Activated CD4-positive, alpha-beta T cell treated with anti-CD3 and anti-CD28 coated beads, Interleukin-2, amount 10 ng/mL, durations not matched to agents 24 days and 14 days (primary cell): ENCODE measurements around the gene S100A7A. TPM values are rescaled to one million over a fixed set of nuclear protein-coding genes. Genes with fewer than 3 reads are reported as not detected.
"Not testable (repeated sequence)": the region's sequence is repeated elsewhere in the genome, so short reads cannot be mapped to it uniquely, and the experiment has no call there.

ENCODE experiments used
- DNase-seq: peaks from one replicate; pipeline ENCODE4 v3.0.0; 2022
- H3K27ac Mint-ChIP-seq: one replicate; pipeline ENCODE4 v1.8.0; 2022; ENCODE audit warnings: mild to moderate bottlenecking, mixed read lengths
- H3K27me3 Mint-ChIP-seq: one replicate; pipeline ENCODE4 v1.8.0; 2022; ENCODE audit warnings: mixed read lengths
- H3K36me3 Mint-ChIP-seq: one replicate; pipeline ENCODE4 v1.8.0; 2022; ENCODE audit warnings: low read depth, mild to moderate bottlenecking, mixed read lengths
- H3K4me1 Mint-ChIP-seq: one replicate; pipeline ENCODE4 v1.8.0; 2021; ENCODE audit warnings: mixed read lengths
- H3K4me3 Mint-ChIP-seq: one replicate; pipeline ENCODE4 v1.8.0; 2022; ENCODE audit warnings: mild to moderate bottlenecking, moderate library complexity, mixed read lengths
- H3K9me3 Mint-ChIP-seq: one replicate; pipeline ENCODE4 v1.8.0; 2021; ENCODE audit warnings: mixed read lengths
- intact Hi-C: fragments of 100-400 bp; cut with micrococcal nuclease; formaldehyde crosslinking; loops from one replicate; pipeline ENCODE4 v1.15.1; 2023
- total RNA-seq: library from RNA; stranded (reverse); gene quantifications from 2 replicates; pipeline ENCODE4 v1.2.3, GENCODE V29; 2022

Gene S100A7A
- total RNA-seq, 1 donor from 2014 or later: not detected

- H3K27me3 Mint-ChIP-seq: peaks cover 6% of the 10 kb centered on the region
- H3K27ac Mint-ChIP-seq: no peak overlapping the region
- no peaks in the 10 kb centered on the region for H3K36me3 Mint-ChIP-seq
- intact Hi-C loops: no loop called here
- peaks cover 2% of the 10 kb centered on the region for H3K4me1 Mint-ChIP-seq
- H3K4me3 Mint-ChIP-seq: no peak overlapping the region
- DNase-seq: no peak
- no peaks in the 10 kb centered on the region for H3K9me3 Mint-ChIP-seq
These were observed 16.1 kb upstream of the S100A7A start for GRCh38 chr1:153400244-153400643.

GRCh38 chr1:153401461-153401860, 14.9 kb upstream of the S100A7A start:
- intact Hi-C loops: no loop called here
- peaks cover 6% of the 10 kb centered on the region for H3K27me3 Mint-ChIP-seq
- H3K4me3 Mint-ChIP-seq: no peak overlapping the region
- H3K27ac Mint-ChIP-seq: no peak overlapping the region
- H3K4me1 Mint-ChIP-seq: peaks cover 2% of the 10 kb centered on the region
- H3K36me3 Mint-ChIP-seq: no peaks in the 10 kb centered on the region
- H3K9me3 Mint-ChIP-seq: no peaks in the 10 kb centered on the region
- no peak for DNase-seq

GRCh38 chr1:153402226-153402625, 14.1 kb upstream of the S100A7A start:
- no peak overlapping the region for H3K4me3 Mint-ChIP-seq
- H3K36me3 Mint-ChIP-seq: no peaks in the 10 kb centered on the region
- peaks cover 2% of the 10 kb centered on the region for H3K4me1 Mint-ChIP-seq
- DNase-seq: no peak
- H3K9me3 Mint-ChIP-seq: no peaks in the 10 kb centered on the region
- intact Hi-C loops: no loop called here
- H3K27ac Mint-ChIP-seq: no peak overlapping the region
- peaks cover 6% of the 10 kb centered on the region for H3K27me3 Mint-ChIP-seq

GRCh38 chr1:153403421-153404085, 12.8 kb upstream of the S100A7A start:
- peaks cover 8% of the 10 kb centered on the region for H3K27me3 Mint-ChIP-seq
- DNase-seq: no peak
- no peak overlapping the region for H3K4me3 Mint-ChIP-seq
- peaks cover 2% of the 10 kb centered on the region for H3K4me1 Mint-ChIP-seq
- no peaks in the 10 kb centered on the region for H3K9me3 Mint-ChIP-seq
- H3K36me3 Mint-ChIP-seq: no peaks in the 10 kb centered on the region
- intact Hi-C loops: loop anchor here (1.0 kb wide), 1 partner anchor 51 kb away; no protein-coding TSS in a partner anchor
- H3K27ac Mint-ChIP-seq: no peak overlapping the region

GRCh38 chr1:153404086-153404635, 12.2 kb upstream of the S100A7A start:
- intact Hi-C loops: loop anchor here (1.0 kb wide), 1 partner anchor 52 kb away; no protein-coding TSS in a partner anchor
- no peaks in the 10 kb centered on the region for H3K36me3 Mint-ChIP-seq
- H3K4me1 Mint-ChIP-seq: peaks cover 2% of the 10 kb centered on the region
- no peaks in the 10 kb centered on the region for H3K9me3 Mint-ChIP-seq
- no peak for DNase-seq
- H3K27me3 Mint-ChIP-seq: peaks cover 10% of the 10 kb centered on the region
- H3K27ac Mint-ChIP-seq: no peak overlapping the region
- no peak overlapping the region for H3K4me3 Mint-ChIP-seq

GRCh38 chr1:153404768-153405167, 11.6 kb upstream of the S100A7A start:
- intact Hi-C loops: loop anchor here (1.0 kb wide), 1 partner anchor 52 kb away; no protein-coding TSS in a partner anchor

GRCh38 chr1:153405825-153406599, 10.3 kb upstream of the S100A7A start:
- DNase-seq, H3K36me3 Mint-ChIP-seq, H3K27ac Mint-ChIP-seq, H3K4me3 Mint-ChIP-seq, H3K4me1 Mint-ChIP-seq, intact Hi-C loops, H3K9me3 Mint-ChIP-seq: not testable (repeated sequence)
- H3K27me3 Mint-ChIP-seq: peaks cover 14% of the 10 kb centered on the region

More at GRCh38 chr1:153404768-153405167, 11.6 kb upstream of the S100A7A start:
- Mint-ChIP-seq H3K9me3 (no peaks in the 10 kb centered on the region), H3K4me3 (no peak overlapping the region), H3K27ac (no peak overlapping the region), H3K4me1 (peaks cover 2% of the 10 kb centered on the region), H3K36me3 (no peaks in the 10 kb centered on the region), H3K27me3 (peaks cover 14% of the 10 kb centered on the region)
- peak; percentile 82 for DNase-seq

GRCh38 chr1:153407274-153407673, 9.0 kb upstream of the S100A7A start:
- H3K36me3 Mint-ChIP-seq, intact Hi-C loops, H3K4me1 Mint-ChIP-seq, DNase-seq, H3K9me3 Mint-ChIP-seq, H3K27me3 Mint-ChIP-seq, H3K4me3 Mint-ChIP-seq, H3K27ac Mint-ChIP-seq: not testable (repeated sequence)

- H3K4me1 Mint-ChIP-seq, H3K4me3 Mint-ChIP-seq, intact Hi-C loops, H3K9me3 Mint-ChIP-seq, H3K27ac Mint-ChIP-seq, H3K36me3 Mint-ChIP-seq, DNase-seq, H3K27me3 Mint-ChIP-seq: not testable (repeated sequence)
These were observed 2.4 kb upstream of the S100A7A start for GRCh38 chr1:153413961-153414360.

- no peak overlapping the region for H3K4me3 Mint-ChIP-seq
- no peak for DNase-seq
- peaks cover 4% of the 10 kb centered on the region for H3K27me3 Mint-ChIP-seq
- intact Hi-C loops: no loop called here
- no peak overlapping the region for H3K27ac Mint-ChIP-seq
- no peaks in the 10 kb centered on the region for H3K36me3 Mint-ChIP-seq
- H3K9me3 Mint-ChIP-seq: no peaks in the 10 kb centered on the region
- H3K4me1 Mint-ChIP-seq: no peaks in the 10 kb centered on the region
These were observed 992 bp downstream of the S100A7A start for GRCh38 chr1:153417136-153417888.

- DNase-seq, H3K4me1 Mint-ChIP-seq, H3K36me3 Mint-ChIP-seq: not testable (repeated sequence)
These were observed 2.6 kb downstream of the S100A7A start for GRCh38 chr1:153418758-153419435.

GRCh38 chr1:153419436-153419793, 3.1 kb downstream of the S100A7A start:
- H3K27me3 Mint-ChIP-seq, intact Hi-C loops, H3K9me3 Mint-ChIP-seq: not testable (repeated sequence)

More at GRCh38 chr1:153418758-153419435, 2.6 kb downstream of the S100A7A start:
- H3K27ac Mint-ChIP-seq, H3K9me3 Mint-ChIP-seq, H3K27me3 Mint-ChIP-seq, H3K4me3 Mint-ChIP-seq, intact Hi-C loops: not testable (repeated sequence)

GRCh38 chr1:153420306-153420705, 4.0 kb downstream of the S100A7A start:
- no peaks in the 10 kb centered on the region for H3K36me3 Mint-ChIP-seq
- H3K27ac Mint-ChIP-seq: no peak overlapping the region
- DNase-seq: no peak
- no peak overlapping the region for H3K4me3 Mint-ChIP-seq
- H3K9me3 Mint-ChIP-seq: no peaks in the 10 kb centered on the region
- no peaks in the 10 kb centered on the region for H3K4me1 Mint-ChIP-seq
- H3K27me3 Mint-ChIP-seq: peaks cover 11% of the 10 kb centered on the region
- intact Hi-C loops: no loop called here

More at GRCh38 chr1:153419436-153419793, 3.1 kb downstream of the S100A7A start:
- not testable (repeated sequence) for H3K4me3 Mint-ChIP-seq, H3K36me3 Mint-ChIP-seq, DNase-seq, H3K4me1 Mint-ChIP-seq, H3K27ac Mint-ChIP-seq
